ENCODE results near the gene SLC22A23.

SLC22A23 gene

DNA sequence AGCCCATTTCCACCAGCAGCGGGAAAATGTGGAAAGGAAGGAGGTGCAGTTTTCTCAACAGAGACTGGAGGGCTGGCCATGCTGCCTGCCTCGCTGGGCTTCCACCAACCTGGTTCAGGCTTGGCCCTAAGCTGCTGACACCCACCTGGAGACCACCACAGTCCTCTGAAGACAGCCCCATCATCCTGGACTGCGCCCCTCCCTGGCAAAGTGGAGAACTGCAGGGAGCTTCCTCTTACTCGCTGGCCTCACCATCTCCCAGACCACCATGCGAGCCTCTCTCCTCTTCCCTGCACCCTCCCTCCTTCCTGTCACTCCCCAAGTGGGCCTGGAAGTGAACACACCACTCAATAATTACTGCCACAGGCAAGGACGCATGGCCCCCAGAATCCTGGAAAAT, 126.7 kb downstream of the SLC22A23 start:
- no peak for DNase-seq

DNA sequence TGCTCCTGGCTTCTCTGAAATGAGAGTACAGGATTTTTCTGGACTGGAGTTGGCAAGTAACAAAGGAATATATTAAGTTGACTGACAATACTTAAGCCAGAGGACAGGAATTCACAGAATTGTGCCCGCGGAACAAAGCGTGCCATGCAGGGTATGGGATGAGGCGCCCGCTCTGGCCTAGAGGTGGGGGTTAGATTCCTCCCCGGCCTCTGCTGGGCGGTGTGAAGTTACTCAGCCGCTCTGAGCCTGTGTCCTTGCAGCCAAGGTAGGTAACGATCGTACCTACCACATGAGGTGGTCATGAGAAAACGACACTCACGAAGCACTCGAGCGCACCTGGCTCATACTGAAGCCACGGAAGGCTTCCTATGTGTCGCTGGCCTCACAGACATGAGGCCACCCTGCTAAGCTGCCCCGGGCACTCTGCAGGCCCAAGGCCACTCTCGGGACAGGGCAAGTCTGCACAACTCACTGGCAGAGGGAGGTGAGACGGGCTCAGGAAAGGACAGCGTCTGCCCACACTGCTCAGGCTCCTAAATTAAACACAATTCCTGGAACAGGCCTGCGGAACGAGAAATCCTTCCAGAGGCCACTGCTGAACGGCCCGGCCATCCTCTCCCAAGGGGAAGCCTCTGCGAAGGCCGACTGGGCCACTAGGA, 127.3 kb downstream of the SLC22A23 start:
- no peak for DNase-seq

DNA sequence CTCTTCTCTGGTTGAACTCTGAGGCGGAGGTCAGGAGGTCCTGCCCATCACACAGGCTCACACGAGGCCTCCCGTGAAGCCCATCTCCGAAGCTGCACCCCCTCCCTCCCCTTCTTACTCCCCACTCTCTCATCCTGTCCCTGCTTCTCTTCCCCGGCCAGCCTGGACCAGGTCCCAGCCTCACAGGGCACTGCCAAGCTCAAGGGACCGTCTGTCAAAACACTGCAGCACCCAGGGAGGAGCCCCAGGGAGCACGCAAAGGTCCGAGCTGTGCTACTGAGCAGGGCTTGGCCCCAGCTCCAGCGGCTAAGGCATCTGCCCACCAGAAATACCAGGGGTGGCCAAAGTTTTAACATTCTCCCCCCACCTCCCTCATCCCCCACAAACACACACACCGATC, 128.1 kb downstream of the SLC22A23 start:
- no peak for DNase-seq

DNA sequence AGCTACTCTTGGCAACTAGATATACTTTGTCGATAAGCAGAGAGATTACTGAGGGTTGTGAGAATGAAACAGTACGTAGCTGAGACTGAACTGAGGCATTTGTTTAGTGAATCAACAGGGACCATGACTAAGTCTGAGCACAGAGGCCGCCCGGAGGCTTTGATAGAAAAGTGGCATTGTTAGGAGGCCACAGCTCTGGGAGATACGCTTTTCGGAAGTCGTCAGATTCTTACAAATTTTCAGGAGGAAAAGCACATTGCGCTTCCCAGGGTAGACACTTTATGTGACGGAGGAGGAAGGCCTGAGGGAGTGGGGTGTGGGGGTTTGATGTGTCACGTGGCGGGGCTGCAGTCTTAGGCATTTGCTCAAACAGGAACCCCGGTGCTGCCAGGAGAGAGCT, 128.7 kb downstream of the SLC22A23 start:
- no peak for DNase-seq

DNA sequence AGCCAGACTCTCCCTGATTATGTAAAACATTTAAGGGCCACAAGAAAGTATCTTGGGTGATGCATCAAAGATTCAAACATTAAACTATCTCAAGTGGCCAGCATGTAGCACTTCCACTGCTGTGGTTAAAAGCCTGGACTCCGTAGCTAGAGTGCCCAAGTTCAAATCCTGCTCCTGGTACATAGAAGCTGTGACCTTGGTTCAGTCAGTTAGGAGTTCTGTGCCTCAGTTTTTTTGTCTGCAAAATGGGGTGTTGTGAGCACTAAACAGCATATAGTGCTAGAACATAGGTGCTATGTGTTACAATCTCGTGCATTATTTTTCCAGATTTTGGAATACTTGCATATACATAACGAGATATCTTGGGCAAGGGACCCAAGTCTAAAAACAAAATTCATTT, 129.4 kb downstream of the SLC22A23 start:
- no peak for DNase-seq

DNA sequence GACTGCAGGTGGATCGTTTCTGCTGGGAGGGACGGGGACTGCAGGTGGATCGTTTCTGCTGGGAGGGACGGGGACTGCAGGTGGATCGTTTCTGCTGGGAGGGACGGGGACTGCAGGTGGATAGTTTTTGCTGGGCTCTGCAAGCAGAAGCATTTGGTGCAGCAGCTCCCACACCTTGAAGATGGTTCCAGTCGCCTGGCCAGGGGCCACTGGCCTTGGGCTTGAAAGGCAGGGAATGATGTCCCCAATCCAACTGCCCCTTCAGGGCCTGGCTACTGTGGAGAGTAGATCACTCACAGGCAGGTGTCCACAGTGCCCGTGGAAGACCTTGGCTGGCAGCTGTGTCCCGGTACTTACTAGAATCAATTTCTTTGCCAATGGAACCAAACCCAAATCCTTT, 129.9 kb downstream of the SLC22A23 start:
- no peak for DNase-seq

DNA sequence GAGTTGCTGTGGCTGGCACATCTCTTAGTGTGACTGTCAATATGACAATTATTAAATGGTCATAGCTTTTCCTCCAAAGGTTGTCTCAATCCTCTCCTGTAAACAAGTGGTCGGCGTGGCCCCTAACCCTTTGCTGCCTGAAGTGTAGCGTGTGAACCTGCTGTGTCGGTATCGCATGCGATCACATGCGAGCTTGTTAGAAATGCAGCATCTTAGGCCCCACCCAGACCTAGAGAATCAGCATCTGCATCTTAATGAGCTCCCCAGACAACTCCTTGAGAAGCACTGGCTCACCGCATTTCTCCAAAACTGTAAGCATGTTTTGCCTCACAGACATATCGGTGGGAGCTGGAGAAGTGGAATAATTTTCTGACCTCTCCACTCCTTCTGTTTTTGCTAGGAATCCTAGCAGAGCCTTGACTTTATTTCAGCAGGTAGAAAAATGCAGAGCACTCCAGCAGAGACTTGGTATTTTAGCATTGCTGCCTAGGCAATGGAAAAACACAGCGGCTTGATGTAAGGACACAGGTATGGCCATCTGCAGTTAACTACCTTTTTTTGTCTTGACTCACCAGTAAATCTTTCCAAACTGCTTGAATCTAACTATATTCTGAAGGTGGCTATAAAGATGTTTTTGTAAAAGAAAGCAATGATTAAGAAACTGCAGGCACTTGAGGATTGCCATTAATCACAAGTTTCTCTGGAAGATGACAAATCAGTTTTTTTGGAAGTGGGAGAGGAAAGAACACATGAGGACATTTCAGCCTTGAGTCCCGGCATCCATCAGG, 130.5 kb downstream of the SLC22A23 start:
- DNase-seq, result no peak

DNA sequence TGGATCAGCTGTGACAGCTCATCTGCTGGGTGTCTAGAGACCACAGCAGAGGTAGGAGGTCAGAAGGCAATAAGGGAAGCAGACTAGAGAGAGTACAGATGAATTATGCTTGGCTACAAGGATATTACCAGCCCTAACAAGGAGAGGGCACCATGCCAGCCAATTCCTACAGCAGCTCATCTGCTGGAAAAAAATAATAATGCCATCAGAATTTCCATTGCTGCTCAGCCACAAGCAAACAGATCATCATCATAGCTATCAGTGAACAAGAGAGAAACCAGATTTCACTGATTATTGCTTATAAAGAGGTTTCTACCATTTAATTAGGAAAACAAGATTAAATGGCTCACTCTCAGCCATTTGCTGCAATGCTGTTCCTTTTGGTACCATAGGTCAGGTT, 131.6 kb downstream of the SLC22A23 start:
- no peak for DNase-seq

DNA sequence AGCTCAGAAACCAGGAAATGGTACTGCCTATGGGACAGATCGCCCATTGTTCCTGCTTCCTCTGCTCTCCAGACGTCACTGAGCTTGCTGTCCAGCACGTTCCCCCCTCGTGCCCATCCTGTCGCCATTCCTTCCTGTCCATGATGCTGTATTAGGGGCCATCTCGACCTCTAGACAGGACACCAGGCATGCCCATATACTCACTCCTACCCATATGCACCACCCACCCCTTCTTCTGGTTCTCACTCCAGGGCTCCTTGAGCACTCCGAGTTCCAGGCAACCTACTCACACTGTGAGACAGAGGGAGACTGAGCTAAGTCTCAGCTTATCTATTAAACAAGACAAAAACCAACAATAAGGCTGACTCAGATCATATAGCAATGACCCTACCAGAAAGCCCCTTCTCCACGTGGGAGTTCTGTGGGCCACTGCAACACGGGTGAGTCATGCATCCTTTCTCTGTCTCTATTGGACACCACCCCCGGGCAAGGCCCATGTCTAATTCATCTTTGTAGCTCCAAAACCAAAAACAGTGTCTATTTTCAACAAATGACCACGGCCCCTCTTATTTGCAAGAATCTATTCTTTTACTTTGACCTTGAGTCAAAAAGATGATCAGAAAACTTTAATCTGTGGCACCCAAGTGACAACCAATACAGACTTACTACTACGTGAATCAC, 132.4 kb downstream of the SLC22A23 start:
- DNase-seq, result no peak

DNA sequence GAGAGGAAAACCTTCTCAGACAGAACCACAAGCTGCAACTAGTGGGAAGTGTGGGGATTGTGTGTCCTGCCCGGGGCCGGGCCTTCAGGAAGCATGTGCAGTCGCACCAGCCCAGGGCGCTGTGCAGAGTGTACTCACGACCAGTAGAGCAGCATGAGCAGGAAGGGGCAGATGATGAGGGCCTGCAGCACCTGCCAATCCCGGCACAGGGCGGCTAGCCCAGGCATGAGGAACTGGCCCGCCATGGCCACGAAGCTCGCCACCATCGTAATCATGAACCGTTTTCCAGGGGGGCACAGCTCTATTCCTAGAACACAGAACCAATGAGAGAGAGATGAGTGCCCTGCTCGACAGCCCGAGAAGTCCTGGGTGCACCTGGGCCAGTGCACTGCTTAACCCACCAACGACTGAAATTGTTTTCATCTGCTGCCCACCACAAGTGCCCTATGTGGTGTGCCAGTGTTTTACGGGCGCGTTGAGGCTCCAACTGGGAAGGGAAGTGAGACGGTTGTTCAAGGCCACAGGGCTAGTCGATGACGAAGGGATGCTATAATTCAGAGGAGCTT, 133.1 kb downstream of the SLC22A23 start:
- DNase-seq, result no peak

DNA sequence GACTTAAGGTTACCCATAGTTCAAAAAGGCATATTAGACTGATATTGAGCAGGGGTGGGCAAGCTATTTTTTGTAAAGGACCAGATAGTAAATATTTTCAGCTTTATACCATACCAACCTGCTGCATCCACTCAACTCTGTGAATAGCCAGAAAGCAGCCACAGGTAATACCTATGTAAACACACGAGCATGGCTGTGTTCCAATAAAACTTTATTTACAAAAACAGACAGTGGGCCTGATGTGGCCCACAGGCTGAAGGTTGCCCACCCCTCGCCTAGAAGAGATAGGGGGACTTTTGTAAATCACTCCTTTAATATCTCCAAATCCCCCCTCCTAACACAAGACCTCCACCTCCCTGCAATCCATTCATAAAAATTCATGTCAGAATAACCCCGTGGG, 133.7 kb downstream of the SLC22A23 start:
- DNase-seq, result no peak

DNA sequence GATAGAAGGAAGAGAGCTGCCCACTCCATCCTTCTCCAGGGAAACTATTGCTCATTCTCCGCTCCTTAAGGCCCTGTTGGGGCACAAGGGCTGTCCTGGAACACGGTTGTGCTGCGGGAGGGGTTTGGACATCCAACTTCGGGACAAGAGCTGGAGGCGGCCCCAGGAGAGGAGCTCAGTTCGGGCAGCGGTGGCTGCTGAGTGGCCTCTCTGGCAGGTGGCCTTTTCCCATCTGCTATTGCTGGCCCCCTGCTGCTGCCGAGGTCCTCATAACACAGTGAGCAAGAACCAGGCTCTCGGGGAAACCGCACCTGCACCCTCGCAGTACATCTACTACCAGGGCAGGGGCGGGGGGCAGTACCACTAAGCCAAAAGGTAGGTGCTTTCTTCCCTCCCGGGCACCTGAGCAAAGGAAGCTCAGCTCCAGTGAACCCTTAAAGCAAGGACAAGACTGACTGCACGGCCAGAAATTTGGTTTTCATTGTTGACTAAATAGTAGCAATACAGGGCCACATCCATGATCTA, 134.4 kb downstream of the SLC22A23 start:
- DNase-seq, result no peak

DNA sequence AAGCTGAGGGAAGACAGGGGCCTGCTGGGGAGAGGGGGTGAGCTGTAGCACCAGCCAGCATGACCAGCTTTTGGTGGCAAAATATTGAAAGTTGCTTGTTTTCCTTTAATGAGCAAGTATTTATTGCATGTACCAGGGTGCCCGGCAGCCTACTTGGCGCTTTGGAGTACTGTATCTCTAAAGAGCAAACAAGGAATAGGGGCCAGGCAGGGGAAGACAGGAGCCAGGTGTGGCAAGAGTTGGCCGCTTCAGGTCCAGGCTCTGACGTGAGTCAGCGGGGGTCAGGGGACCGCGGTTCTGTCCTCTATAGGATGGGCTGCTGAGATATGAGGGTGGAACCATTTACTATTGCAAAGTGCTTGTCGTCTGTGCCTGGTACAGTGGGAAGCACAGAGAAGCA, 135.0 kb downstream of the SLC22A23 start:
- DNase-seq, result no peak

DNA sequence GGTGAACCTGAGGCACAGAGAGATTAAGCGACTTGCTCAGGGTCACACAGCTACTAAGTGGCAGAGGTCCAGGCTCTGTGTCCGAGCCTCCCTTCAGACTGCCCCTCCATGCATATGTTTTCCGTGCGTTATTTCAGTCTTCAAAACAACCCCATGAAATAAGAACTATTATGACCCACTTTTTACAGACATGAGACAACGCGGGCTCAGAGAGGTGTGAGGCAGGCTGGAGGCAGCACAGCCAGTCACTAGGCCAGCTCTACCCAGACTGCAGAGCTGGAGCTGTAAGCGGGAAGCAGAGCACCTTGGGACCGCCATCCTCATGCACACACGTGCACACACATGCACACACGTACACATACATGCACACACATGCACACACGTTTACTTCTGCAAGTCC, 135.8 kb downstream of the SLC22A23 start:
- DNase-seq, result no peak

DNA sequence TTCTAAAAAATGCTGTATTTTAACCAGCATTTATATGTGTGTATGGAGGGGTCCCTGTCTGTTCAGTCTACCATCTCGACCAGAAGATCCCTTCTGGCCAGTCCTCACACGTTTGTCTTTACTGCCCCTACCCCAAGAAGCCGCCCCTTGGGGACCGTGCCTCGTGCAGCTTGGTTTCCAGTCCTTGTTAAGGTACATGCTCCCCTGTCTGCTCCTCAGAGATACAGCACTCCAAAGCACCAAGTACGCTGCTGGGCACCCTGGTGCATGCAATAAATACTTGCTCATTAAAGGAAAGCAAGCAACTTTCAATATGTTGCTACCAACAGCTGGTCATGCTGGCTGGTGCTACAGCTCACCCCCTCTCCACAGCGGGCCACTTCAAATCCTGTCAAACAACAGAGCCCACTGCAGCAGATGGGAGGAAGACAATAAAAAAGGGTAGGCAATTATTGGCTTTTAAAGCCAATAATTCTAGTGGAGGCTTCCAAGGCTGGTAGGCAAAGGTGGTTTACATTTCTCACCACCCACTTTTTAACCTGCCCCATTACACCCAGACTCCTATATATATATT, 136.5 kb downstream of the SLC22A23 start:
- DNase-seq, result no peak

DNA sequence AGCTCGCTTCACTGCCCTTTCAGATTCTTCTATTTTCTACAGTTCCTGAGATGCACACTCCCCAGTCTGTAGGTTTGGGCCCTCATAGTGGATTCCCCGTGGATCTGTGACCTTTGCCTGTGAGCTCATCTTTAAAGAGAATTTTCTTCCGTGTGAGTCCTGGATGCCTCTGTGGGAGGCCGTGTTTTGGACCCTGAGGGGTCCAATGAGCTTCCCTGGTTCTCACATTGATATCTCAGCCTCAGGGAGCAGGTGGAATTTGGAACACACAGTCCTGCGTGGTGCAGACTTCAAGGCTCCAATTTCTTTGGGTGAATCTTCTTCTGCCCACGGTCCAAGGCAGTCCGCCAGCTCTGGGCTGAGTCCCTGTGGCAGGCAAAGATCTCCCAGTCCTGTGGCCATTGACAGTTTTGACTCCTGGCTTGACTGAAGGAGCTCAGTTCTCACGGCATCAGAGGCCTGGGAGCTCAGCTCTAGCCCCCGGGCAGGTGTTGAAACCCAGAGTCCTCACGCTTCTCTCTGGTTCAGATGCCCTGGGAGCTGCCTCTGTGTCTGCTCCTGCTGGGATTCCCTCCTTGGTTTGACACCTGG, 137.1 kb downstream of the SLC22A23 start:
- DNase-seq, result no peak

DNA sequence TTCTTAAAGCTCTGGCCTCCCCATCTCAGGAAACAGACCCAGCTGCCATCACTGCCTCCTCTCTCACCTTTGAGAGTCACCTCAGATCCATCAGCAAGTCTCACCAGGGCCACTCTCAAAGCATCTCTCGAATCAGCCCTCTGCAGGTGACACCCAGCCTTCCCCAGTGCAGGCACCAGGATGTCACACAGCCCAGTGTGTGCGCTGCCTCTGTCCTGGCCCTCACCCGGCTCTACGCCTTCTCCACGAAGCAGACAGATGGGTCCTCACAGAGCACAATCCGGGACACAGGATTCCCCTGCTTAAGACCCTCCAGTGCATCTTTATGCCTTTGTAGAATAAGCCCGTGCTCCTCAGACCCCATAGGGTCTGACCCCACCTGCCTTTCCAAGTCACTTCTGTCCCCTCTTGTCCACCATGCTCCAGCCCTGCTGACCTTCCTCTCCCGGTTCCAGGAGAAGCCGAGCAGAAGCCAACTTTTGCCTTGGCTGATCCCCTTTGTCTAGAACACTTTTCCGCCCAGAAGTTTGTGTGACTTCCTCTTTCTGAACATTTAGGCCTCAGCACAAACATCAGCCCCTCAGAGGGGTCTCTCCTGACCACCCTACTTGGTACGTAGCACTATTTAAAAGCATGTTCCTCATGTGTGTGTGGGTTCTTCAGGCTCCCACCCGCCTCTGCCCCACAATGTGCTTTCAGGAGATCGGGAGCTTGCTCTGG, 137.9 kb downstream of the SLC22A23 start:
- DNase-seq, result no peak

DNA sequence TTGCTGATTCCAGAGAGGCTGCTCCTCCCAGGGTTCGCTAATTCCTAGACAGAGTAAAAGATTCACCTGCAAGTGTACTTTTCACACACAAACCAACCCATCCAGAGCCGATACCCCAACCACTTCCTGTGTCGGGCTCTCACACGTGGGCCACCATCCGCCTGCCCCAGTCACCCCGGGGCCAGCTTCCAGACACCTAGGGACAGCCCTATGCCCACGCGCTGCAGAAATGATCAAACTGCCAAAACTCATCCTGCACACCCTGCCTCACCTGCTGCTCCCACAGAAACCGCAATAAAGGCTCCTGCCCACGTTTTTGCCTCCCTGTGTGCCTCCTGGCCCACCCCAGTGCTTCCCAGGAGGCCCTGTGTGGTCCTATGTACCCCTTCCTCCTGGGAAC, 138.6 kb downstream of the SLC22A23 start:
- no peak for DNase-seq

DNA sequence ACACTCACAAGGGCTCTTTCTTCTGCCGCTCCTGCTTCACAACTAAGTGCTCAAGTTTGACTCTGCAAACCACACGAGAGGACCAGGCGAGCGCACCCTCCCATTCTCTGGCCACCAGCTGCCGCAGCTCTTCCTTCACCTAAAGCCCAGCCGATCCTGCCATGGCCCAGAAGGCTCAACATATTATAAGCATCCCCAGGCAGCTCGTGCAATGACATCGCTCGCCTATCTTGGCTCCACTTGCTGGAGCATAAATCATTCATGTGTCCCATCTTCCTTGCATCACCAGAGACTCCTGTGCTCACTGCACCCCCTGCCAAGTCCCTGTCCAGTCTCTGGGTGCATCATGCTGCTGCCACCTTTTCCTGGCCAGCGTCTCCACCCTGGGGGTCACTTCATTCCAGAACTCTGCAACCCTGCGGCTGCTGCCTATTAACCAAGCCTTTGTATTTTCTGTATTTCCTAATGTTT, 139.1 kb downstream of the SLC22A23 start:
- no peak for DNase-seq

DNA sequence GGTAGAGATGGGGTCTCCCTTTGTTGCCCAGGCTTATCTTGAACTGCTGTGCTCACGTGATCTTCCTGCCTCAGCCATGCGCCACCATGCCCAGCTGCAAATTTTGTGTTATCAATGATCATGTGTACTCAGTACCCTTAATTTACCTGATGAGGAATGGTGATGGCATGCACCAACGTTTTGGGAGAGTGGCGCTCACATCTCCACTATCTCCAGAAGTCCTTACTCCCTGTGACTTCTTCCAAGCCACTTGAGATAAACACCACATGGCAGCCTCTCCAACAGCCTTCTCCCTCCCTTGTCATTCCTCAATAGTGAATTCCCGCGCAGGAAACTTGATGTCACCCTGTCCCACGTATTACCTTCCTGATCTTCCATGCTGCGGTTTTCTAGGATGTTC, 140.0 kb downstream of the SLC22A23 start:
- DNase-seq, result no peak

DNA sequence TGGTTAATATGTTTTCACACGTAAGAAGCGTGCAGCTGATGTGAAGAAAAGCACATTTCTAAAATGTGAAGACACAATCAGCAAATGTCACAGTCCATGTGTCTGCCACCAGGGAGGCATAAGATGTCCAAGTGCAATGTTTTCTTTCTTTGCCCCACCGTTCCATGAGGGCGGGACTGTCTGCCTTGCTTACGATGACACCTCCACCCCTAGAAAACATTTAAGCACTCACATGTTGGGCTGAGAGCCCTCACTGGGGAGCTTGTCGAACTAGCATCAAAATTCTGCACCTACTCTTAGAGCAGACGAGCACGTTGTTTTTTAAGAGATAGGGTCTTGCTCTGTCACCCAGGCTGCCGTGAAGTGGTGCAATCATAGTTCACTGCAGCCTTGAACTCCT, 140.5 kb downstream of the SLC22A23 start:
- no peak for DNase-seq

DNA sequence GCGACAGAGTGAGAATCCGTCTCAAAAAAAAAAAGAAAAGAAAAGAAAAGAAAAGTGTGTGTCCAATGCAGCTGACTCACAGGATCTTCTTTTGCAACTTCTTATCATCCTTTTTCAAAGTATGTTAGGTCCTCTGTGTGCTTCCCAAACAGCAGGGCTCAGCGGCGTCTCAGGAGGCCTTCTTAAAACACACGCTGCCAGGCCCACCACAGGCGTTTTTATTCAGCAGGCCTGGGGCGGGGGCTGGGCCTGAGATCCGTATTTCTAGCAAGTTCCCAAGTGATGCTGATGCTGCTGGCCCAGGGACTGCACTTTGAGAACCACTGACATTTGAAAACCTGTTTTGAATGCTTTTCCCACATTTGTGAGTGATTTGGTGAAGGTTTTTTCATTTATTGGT, 141.0 kb downstream of the SLC22A23 start:
- no peak for DNase-seq

Data from cortex of kidney (tissue), 1 donor.